MM.1S (cell line): ENCODE measurements around the gene MRPL53.

Experiments used
- DNase-seq: peaks from one replicate; pipeline ENCODE4 v3.0.0-alpha.2; 2015
- H2AFZ ChIP-seq: fragments of 300-600 bp; sonication (generic); 2 replicates; pipeline ENCODE4 v1.6.0; 2016; ENCODE audit warnings: antibody characterized with exemption, low read length
- H3F3A ChIP-seq: fragments of 300-600 bp; sonication (generic); 2 replicates; pipeline ENCODE4 v1.6.1; 2016; ENCODE audit warnings: mild to moderate bottlenecking, antibody characterized with exemption, low read length, moderate library complexity, mixed read lengths; ENCODE audit not compliant: insufficient read depth
- H3K27ac ChIP-seq: fragments of 300-600 bp; sonication (generic); 2 replicates; pipeline ENCODE4 v1.5.1; 2016; ENCODE audit warnings: mild to moderate bottlenecking, low read length
- H3K27me3 ChIP-seq: fragments of 300-600 bp; sonication (generic); replicated peaks from 2 replicates; pipeline ENCODE4 v1.6.0; 2016; ENCODE audit warnings: low read length; ENCODE audit not compliant: insufficient read depth
- H3K36me3 ChIP-seq: fragments of 300-600 bp; sonication (generic); replicated peaks from 2 replicates; pipeline ENCODE4 v1.6.1; 2016; ENCODE audit warnings: mild to moderate bottlenecking, low read length, mixed read lengths; ENCODE audit not compliant: insufficient read depth
- H3K4me1 ChIP-seq: fragments of 300-600 bp; sonication (generic); 2 replicates; pipeline ENCODE4 v1.6.1; 2016; ENCODE audit warnings: low read length, mixed read lengths
- H3K4me2 ChIP-seq: fragments of 300-600 bp; sonication (generic); 2 replicates; pipeline ENCODE4 v1.6.0; 2016; ENCODE audit warnings: low read depth, low read length
- H3K4me3 ChIP-seq: fragments of 300-600 bp; sonication (generic); 2 replicates; pipeline ENCODE4 v1.5.1; 2016; ENCODE audit warnings: low read length, mixed read lengths
- H3K79me2 ChIP-seq: fragments of 300-600 bp; sonication (generic); 2 replicates; pipeline ENCODE4 v1.6.1; 2016; ENCODE audit warnings: mixed run types, low read length, mixed read lengths
- H3K9ac ChIP-seq: fragments of 300-600 bp; sonication (generic); 2 replicates; pipeline ENCODE4 v1.6.1; 2016; ENCODE audit warnings: low read length, mixed read lengths
- H3K9me2 ChIP-seq: fragments of 300-600 bp; sonication (generic); replicated peaks from 2 replicates; pipeline ENCODE4 v1.6.1; 2016; ENCODE audit warnings: mild to moderate bottlenecking, low read length, mixed read lengths; ENCODE audit not compliant: insufficient read depth
- H3K9me3 ChIP-seq: fragments of 300-600 bp; sonication (generic); replicated peaks from 2 replicates; pipeline ENCODE4 v1.6.1; 2016; ENCODE audit warnings: mild to moderate bottlenecking, low read length, mixed read lengths; ENCODE audit not compliant: insufficient read depth
- H4K20me1 ChIP-seq: fragments of 300-600 bp; sonication (generic); 2 replicates; pipeline ENCODE4 v1.6.1; 2016; ENCODE audit warnings: mild to moderate bottlenecking, low read length, moderate library complexity, mixed read lengths; ENCODE audit not compliant: insufficient read depth
- EZH2 ChIP-seq: fragments of 300-600 bp; sonication (generic); optimal IDR thresholded peaks from 2 replicates; pipeline ENCODE3; 2017; ENCODE audit warnings: low read depth, mild to moderate bottlenecking, antibody characterized with exemption, low read length, mixed read lengths
- EZH2phosphoT487 ChIP-seq: fragments of 300-600 bp; sonication (generic); IDR thresholded peaks from 2 replicates; pipeline ENCODE4 v1.6.1; 2018; ENCODE audit warnings: antibody characterized with exemption, low read length
- TF ChIP-seq, protein P1 (sequence below): fragments of 300-600 bp; sonication (generic); IDR thresholded peaks from 2 replicates; pipeline ENCODE4 v1.5.1; 2016; ENCODE audit warnings: antibody characterized with exemption, low read length, mixed read lengths

The MRPL53 gene

DNA sequence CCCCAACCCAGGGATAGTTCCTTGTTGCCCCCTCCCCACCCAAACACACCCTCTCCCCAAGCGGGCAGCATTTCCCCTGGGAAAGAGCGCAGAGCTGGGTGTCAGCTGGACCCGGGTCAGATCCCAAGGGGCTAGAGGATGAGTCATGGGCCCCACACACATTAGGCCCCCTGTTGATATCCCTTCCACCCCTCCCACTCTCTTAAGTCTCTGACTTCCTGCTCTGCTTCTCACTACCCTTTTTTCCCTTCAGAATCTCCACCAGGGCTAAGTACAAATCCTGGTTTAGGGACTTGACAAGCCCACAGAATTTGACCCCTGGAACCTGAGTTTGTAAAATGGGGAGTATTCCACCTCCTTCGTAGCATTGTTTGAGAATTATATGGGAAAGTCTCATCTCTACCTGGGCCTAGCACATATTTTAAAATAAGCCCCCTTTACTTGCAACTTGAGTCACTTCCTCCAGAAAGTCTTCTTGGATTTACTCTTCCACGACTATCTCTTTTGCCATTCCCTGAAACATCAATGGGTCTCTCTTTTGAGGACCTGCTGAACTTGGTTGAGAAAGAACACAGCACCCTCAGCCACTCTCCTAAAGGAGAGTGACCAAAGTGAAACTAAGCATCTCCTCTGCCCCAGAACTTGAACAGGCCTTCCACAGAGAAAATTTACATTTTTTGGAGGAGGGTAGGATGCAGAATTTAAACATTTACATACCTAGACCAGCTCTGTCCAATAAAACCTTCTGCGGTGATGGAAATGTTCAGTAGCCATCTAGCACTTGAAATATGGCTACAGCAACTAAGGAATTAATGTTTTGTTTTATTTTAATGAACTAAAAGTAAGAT, 35.4 kb downstream of the MRPL53 start:
- Histone ChIP-seq H3K36me3 (no peaks in the 10 kb centered on the region), H3K27ac (no peak overlapping the region), H3K9me3 (no peaks in the 10 kb centered on the region), H3K4me1 (peaks cover 5% of the 10 kb centered on the region), H3K9me2 (no peaks in the 10 kb centered on the region), H4K20me1 (no peaks in the 10 kb centered on the region), H3K4me2 (no peak overlapping the region), H3K4me3 (no peak overlapping the region), H3K79me2 (no peaks in the 10 kb centered on the region), H3K9ac (no peak overlapping the region), H2AFZ (no peak overlapping the region), H3F3A (no peaks in the 10 kb centered on the region), H3K27me3 (peaks cover 14% of the 10 kb centered on the region)
- TF ChIP-seq EZH2 (no peak), EZH2phosphoT487 (no peak)
- TF ChIP-seq, protein P1, sequence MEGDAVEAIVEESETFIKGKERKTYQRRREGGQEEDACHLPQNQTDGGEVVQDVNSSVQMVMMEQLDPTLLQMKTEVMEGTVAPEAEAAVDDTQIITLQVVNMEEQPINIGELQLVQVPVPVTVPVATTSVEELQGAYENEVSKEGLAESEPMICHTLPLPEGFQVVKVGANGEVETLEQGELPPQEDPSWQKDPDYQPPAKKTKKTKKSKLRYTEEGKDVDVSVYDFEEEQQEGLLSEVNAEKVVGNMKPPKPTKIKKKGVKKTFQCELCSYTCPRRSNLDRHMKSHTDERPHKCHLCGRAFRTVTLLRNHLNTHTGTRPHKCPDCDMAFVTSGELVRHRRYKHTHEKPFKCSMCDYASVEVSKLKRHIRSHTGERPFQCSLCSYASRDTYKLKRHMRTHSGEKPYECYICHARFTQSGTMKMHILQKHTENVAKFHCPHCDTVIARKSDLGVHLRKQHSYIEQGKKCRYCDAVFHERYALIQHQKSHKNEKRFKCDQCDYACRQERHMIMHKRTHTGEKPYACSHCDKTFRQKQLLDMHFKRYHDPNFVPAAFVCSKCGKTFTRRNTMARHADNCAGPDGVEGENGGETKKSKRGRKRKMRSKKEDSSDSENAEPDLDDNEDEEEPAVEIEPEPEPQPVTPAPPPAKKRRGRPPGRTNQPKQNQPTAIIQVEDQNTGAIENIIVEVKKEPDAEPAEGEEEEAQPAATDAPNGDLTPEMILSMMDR, result no peak
- no peak for DNase-seq

DNA sequence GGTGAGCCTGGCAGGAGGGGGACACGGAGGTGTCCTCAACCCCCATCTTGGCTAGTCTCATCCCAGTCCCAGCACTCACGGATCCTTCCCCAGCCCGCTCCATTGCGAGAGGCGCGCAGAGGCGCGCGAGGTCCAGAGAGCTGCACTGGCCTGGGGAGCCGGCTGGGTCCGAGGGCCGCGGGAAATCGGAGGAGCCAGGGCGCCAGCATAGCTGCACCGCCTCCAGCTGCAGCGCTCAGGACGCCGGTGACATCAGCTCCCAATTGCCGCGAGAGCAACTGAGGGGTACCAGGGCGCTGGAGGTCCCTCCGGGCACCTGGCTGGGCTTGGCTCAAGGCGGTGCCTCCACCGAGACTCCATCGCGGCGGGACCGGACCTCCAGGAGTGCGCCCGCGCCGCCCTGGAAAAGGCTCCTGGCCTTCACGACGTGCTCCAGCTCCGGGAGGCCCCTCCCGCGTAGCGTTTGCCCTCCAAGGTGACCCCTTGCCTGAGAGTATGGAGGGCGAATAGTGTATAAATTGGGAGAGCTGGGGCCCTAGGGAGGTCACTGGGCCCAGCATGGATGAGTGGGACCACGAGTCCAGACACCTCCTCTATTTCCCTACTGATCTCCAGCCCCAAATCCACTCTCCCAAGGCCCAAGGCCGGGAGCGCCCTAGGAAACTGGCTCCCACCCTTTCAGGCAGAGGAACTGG, 36.2 kb downstream of the MRPL53 start:
- Histone ChIP-seq H3K4me1 (peaks cover 5% of the 10 kb centered on the region), H4K20me1 (no peaks in the 10 kb centered on the region), H2AFZ (no peak overlapping the region), H3K4me3 (no peak overlapping the region), H3K27me3 (peaks cover 6% of the 10 kb centered on the region), H3K36me3 (no peaks in the 10 kb centered on the region), H3K4me2 (no peak overlapping the region), H3K9me3 (no peaks in the 10 kb centered on the region), H3K9ac (no peak overlapping the region), H3K79me2 (no peaks in the 10 kb centered on the region), H3K9me2 (no peaks in the 10 kb centered on the region), H3F3A (no peaks in the 10 kb centered on the region), H3K27ac (no peak overlapping the region)
- TF ChIP-seq, protein P1, result no peak
- TF ChIP-seq EZH2 (no peak), EZH2phosphoT487 (no peak)
- no peak for DNase-seq

DNA sequence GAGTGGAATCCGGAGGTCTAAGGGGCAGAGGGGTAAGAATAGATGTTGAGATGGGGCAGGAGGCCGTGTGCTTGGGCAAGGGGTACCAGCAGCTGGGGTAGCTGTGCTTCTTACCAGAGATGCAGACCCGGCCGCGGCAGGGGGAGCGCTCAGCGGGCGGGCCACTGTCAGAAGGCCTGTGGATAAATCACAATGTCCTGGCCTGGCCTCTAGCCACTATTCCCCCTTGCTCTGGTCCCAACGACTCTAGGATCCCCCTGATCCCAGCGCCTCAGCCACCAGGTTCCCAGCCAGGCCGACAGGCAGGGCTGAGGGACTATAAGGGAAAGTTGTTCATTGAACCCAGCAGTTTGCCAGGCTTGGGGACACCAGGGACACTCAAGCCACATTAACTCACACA, 42.0 kb downstream of the MRPL53 start:
- H3K4me2 ChIP-seq, result no peak overlapping the region
- no peak overlapping the region for H3K27ac ChIP-seq
- TF ChIP-seq EZH2phosphoT487 (no peak), EZH2 (no peak)
- TF ChIP-seq, protein P1, result no peak
- H3K36me3 ChIP-seq, result no peaks in the 10 kb centered on the region
- H3K9me3 ChIP-seq, result no peaks in the 10 kb centered on the region
- no peak overlapping the region for H2AFZ ChIP-seq
- no peaks in the 10 kb centered on the region for H3F3A ChIP-seq
- H3K4me1 ChIP-seq, result no peaks in the 10 kb centered on the region
- H3K4me3 ChIP-seq, result no peak overlapping the region
- DNase-seq, result no peak
- no peaks in the 10 kb centered on the region for H3K9me2 ChIP-seq
- no peak overlapping the region for H3K9ac ChIP-seq
- no peaks in the 10 kb centered on the region for H3K79me2 ChIP-seq
- no peaks in the 10 kb centered on the region for H3K27me3 ChIP-seq
- no peaks in the 10 kb centered on the region for H4K20me1 ChIP-seq
